Endodermal cell (in vitro differentiated cells): ENCODE measurements around the gene PRR16. TPM values are rescaled to one million over a fixed set of nuclear protein-coding genes. Genes with fewer than 3 reads are reported as not detected.

Experiments
- DNase-seq: peaks from one replicate; pipeline ENCODE4 v3.0.0-alpha.2; 2017
- H3K27ac ChIP-seq: 2 replicates; pipeline ENCODE4 v1.5.1; 2013; ENCODE audit warnings: mild to moderate bottlenecking, low read depth, low read length, moderate library complexity
- H3K27me3 ChIP-seq: 2 replicates; pipeline ENCODE4 v1.6.1; 2013; ENCODE audit warnings: mild to moderate bottlenecking, low read length, moderate library complexity; ENCODE audit not compliant: insufficient read depth, control insufficient read depth, poor library complexity, severe bottlenecking
- H3K36me3 ChIP-seq: 2 replicates; pipeline ENCODE4 v1.7.0; 2013; ENCODE audit warnings: mild to moderate bottlenecking, low read length, moderate library complexity; ENCODE audit not compliant: control insufficient read depth, insufficient read depth
- H3K4me1 ChIP-seq: one replicate; pipeline ENCODE4 v1.7.0; 2013; ENCODE audit warnings: low read length; ENCODE audit not compliant: control insufficient read depth, insufficient read depth
- H3K4me3 ChIP-seq: 2 replicates; pipeline ENCODE4 v1.5.1; 2013; ENCODE audit warnings: mild to moderate bottlenecking, low read length, moderate library complexity
- H3K9ac ChIP-seq: 2 replicates; pipeline ENCODE4 v1.6.1; 2013; ENCODE audit warnings: mild to moderate bottlenecking, low read length, moderate library complexity; ENCODE audit not compliant: poor library complexity, severe bottlenecking; ENCODE audit errors: extremely low read depth
- H3K9me3 ChIP-seq: 2 replicates; pipeline ENCODE4 v1.6.1; 2013; ENCODE audit warnings: mild to moderate bottlenecking, low read length, moderate library complexity; ENCODE audit not compliant: control insufficient read depth
- H3K27ac Mint-ChIP-seq: 2 replicates; pipeline ENCODE4 v1.8.0; 2020; ENCODE audit warnings: mixed read lengths
- H3K27me3 Mint-ChIP-seq: 2 replicates; pipeline ENCODE4 v1.8.0; 2021; ENCODE audit warnings: mild to moderate bottlenecking, mixed read lengths; ENCODE audit not compliant: insufficient read depth
- H3K36me3 Mint-ChIP-seq: 2 replicates; pipeline ENCODE4 v1.8.0; 2020; ENCODE audit warnings: low read depth, mixed read lengths
- H3K4me1 Mint-ChIP-seq: 2 replicates; pipeline ENCODE4 v1.8.0; 2020; ENCODE audit warnings: mixed read lengths
- H3K4me3 Mint-ChIP-seq: 2 replicates; pipeline ENCODE4 v1.8.0; 2020; ENCODE audit warnings: mild to moderate bottlenecking, moderate library complexity, mixed read lengths
- H3K9me3 Mint-ChIP-seq: 2 replicates; pipeline ENCODE4 v1.8.0; 2020; ENCODE audit warnings: mild to moderate bottlenecking, mixed read lengths
- WGBS, 2 experiments: methylation state at CpG; one replicate each; pipeline versions ENCODE4 v1.1.5 to v1.1.7; 2013; ENCODE audit warnings: missing lambda C conversion rate in 2 of 2, mixed read lengths in 1 of 2; ENCODE audit not compliant: insufficient coverage in 1 of 2, insufficient read length in 1 of 2; 5-methylcytosine and 5-hydroxymethylcytosine counted together
- total RNA-seq, 2 donors: library from RNA; stranded (reverse); fragmentation: NEBNext Ultra II Directional in 1 of 2; extraction: Animal tissue kit (Norgen Biotek cat#: 25700) in 1 of 2; gene quantifications; 2 replicates in 1 of 2; 3 replicates in 1 of 2; pipeline ENCODE4 v1.2.1, GENCODE V29; 2021
- TF ChIP-seq, protein P1 (sequence below): fragments of 200-600 bp; sonication (generic); conservative IDR thresholded peaks from 2 replicates; pipeline ENCODE4 v1.5.0; 2021; ENCODE audit warnings: antibody characterized with exemption, mild to moderate bottlenecking

The PRR16 gene
- total RNA-seq, 2 donors from 2014 or later = 0.53 to 0.64 TPM

DNA sequence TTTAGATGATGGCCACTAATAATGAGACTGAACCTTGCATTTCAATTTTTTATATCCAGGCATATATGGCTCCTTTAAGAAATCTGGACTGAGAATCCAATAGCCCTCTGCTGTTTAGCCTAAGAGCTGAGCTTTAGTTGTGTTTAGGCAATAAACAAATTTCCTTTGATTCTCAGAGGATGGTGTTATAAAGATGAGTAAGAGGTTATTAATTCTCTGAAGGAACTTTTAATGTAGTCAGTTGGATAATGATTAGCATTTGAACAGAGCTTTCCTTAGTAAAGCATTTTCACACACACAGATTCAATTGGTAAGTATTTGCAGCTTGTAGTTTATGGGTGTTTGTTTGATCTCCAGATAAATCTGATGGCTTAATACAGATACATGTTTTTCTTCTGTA lies 149.6 kb downstream of the PRR16 start:
- no peak overlapping the region for H3K27ac Mint-ChIP-seq
- Histone ChIP-seq H3K4me3 (no peak overlapping the region), H3K9ac (no peak overlapping the region)

DNA sequence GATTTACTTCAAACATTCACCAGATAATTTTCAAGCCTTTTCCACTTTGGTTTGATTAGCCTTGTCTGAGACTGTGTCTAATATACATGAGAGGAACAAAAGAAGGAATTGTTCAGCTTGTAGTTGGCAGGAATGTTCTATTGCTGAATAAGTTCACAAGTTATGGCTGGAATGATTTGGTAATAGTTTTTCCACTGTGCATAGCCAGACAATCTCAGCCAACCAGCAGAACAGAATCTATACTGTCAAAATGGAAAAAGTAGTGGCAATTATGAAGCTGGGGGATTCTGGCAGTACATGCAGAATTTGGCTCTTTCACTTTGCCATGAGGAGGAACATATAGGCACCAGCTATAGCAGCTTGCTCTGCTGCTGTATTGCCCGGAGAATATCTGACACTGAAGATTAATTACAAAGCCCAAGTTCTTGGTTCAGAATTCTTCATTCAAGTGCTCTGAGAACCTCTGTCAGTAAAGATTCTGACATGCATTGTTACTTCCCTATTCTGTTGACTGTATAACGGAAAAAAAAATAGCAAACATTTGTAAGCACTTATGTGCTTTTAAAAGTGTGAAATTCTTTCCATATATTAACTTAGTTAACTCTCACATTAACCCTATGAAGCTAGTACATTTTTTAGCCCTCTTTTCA lies 150.6 kb downstream of the PRR16 start:
- DNase-seq = no peak
- H3K27ac ChIP-seq = peak overlapping the region; percentile 13

More for the DNA sequence above, 149.6 kb downstream of the PRR16 start:
- no peaks in the 10 kb centered on the region for H3K36me3 Mint-ChIP-seq
- no peak overlapping the region for H3K4me3 Mint-ChIP-seq
- TF ChIP-seq, protein P1, sequence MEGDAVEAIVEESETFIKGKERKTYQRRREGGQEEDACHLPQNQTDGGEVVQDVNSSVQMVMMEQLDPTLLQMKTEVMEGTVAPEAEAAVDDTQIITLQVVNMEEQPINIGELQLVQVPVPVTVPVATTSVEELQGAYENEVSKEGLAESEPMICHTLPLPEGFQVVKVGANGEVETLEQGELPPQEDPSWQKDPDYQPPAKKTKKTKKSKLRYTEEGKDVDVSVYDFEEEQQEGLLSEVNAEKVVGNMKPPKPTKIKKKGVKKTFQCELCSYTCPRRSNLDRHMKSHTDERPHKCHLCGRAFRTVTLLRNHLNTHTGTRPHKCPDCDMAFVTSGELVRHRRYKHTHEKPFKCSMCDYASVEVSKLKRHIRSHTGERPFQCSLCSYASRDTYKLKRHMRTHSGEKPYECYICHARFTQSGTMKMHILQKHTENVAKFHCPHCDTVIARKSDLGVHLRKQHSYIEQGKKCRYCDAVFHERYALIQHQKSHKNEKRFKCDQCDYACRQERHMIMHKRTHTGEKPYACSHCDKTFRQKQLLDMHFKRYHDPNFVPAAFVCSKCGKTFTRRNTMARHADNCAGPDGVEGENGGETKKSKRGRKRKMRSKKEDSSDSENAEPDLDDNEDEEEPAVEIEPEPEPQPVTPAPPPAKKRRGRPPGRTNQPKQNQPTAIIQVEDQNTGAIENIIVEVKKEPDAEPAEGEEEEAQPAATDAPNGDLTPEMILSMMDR = no peak
- DNase-seq = no peak
- Histone ChIP-seq H3K9me3 (no peaks in the 10 kb centered on the region), H3K36me3 (no peaks in the 10 kb centered on the region), H3K27ac (peak overlapping the region; percentile 13), H3K4me1 (no peaks in the 10 kb centered on the region), H3K27me3 (peaks cover 79% of the 10 kb centered on the region)
- peaks cover 4% of the 10 kb centered on the region for H3K4me1 Mint-ChIP-seq
- H3K9me3 Mint-ChIP-seq = no peaks in the 10 kb centered on the region
- peaks cover 79% of the 10 kb centered on the region for H3K27me3 Mint-ChIP-seq

DNA sequence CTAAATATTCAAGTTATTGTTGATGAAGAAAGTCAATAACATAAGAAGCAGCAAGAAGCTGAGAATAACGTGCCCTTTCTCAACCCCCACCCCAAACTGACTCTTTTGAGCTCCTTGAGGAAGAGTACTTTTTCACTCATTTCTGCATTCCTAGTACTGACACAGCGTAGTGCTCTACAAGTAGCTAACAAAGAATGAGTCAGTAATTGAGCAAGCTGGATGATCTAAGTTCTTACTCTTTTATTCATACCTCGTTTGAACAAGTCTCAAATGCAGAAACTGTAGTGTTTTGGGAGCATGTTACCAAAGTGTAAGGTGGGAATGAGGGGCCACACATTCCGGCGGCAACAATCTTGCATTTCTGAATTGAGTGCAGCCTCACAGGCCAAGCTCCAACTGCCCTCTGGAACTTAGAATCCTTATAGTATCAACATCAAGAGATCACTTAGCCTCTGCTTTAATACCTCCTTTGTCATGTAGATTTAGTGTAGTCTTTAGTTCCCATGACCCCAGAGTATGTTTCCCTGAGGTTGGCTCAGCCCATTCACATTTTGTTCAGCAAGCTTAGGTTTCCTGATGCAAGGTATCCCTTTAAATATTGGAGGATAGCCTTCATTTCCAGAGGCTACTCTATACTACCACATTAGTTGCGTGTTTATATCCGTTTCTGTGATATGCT lies 152.0 kb downstream of the PRR16 start:
- H3K9ac ChIP-seq = no peak overlapping the region
- Mint-ChIP-seq H3K4me3 (no peak overlapping the region), H3K27ac (no peak overlapping the region), H3K9me3 (no peaks in the 10 kb centered on the region), H3K4me1 (peaks cover 11% of the 10 kb centered on the region), H3K27me3 (peaks cover 88% of the 10 kb centered on the region), H3K36me3 (no peaks in the 10 kb centered on the region)
- H3K4me1 ChIP-seq = no peaks in the 10 kb centered on the region
- no peaks in the 10 kb centered on the region for H3K36me3 ChIP-seq
- peaks cover 92% of the 10 kb centered on the region for H3K27me3 ChIP-seq
- 70 to 80% methylated on average over 2 to 7 of the region's 7 CpGs for WGBS, 2 experiments
- H3K9me3 ChIP-seq = no peaks in the 10 kb centered on the region
- TF ChIP-seq, protein P1 = no peak
- H3K27ac ChIP-seq = no peak overlapping the region
- no peak overlapping the region for H3K4me3 ChIP-seq
- DNase-seq = peak; percentile 64

More for the DNA sequence above, 150.6 kb downstream of the PRR16 start:
- H3K4me1 Mint-ChIP-seq = peaks cover 4% of the 10 kb centered on the region
- H3K27me3 Mint-ChIP-seq = peaks cover 85% of the 10 kb centered on the region
- H3K36me3 ChIP-seq = no peaks in the 10 kb centered on the region
- H3K36me3 Mint-ChIP-seq = no peaks in the 10 kb centered on the region
- H3K27ac Mint-ChIP-seq = no peak overlapping the region
- H3K9me3 ChIP-seq = no peaks in the 10 kb centered on the region
- H3K9me3 Mint-ChIP-seq = no peaks in the 10 kb centered on the region
- H3K4me3 Mint-ChIP-seq = no peak overlapping the region
- 68 to 90% methylated on average over 1 to 2 of the region's 2 CpGs for WGBS, 2 experiments
- no peaks in the 10 kb centered on the region for H3K4me1 ChIP-seq
- no peak overlapping the region for H3K9ac ChIP-seq
- H3K4me3 ChIP-seq = no peak overlapping the region
- TF ChIP-seq, protein P1 = no peak
- peaks cover 83% of the 10 kb centered on the region for H3K27me3 ChIP-seq
